GM12892 (cell line): ENCODE measurements around the gene IFI44L.

ENCODE experiments used
- POLR2AphosphoS5 ChIP-seq: IDR thresholded peaks from 2 replicates; pipeline ENCODE4 v1.6.1; 2011; ENCODE audit warnings: low read depth, low read length, control low read depth
- TAF1 ChIP-seq: IDR thresholded peaks from 2 replicates; pipeline ENCODE4 v1.6.1; 2011; ENCODE audit warnings: low read depth, mild to moderate bottlenecking, control low read depth, low read length, borderline replicate concordance

DNA sequence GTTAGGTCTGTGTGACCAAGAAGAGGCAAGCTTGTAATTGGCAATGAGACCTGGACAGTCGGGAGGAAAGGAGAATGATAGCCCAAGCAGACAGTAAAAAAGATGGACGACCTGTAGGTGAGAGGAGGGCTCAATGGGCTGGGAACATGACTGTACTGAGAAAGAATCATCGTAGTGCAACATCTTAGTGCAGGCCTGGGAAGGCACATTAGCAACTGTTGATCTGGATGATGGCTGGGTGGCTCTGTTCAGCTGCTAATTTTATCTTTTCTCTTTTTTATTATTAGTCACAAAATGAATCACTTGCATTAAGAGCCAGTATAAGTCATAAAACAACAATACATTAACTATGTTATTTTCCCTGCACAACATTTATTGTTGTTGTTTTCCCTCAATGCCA lies 62.2 kb downstream of the IFI44L start:
- TF ChIP-seq POLR2AphosphoS5 (no peak), TAF1 (no peak)
